Suprapubic skin (tissue), 4 donors: Measurements from ENCODE around the gene ZSWIM9. TPM values are rescaled to one million over a fixed set of nuclear protein-coding genes. Genes with fewer than 3 reads are reported as not detected.

Source experiments
- DNase-seq, 2 donors: peaks; one replicate each; pipeline ENCODE4 v3.0.0-alpha.2; 2019; ENCODE audit warnings: low spot score in 2 of 2
- H3K27ac ChIP-seq: fragments of 200-600 bp; sonication (generic); one replicate; pipeline ENCODE4 v1.5.1; 2019
- H3K27me3 ChIP-seq: fragments of 200-600 bp; sonication (generic); one replicate; pipeline ENCODE4 v1.5.1; 2019
- H3K36me3 ChIP-seq: fragments of 200-600 bp; sonication (generic); one replicate; pipeline ENCODE4 v1.5.1; 2019
- H3K4me1 ChIP-seq: fragments of 200-600 bp; sonication (generic); one replicate; pipeline ENCODE4 v1.5.1; 2019
- H3K4me3 ChIP-seq: fragments of 200-600 bp; sonication (generic); one replicate; pipeline ENCODE4 v1.5.1; 2019; ENCODE audit warnings: mild to moderate bottlenecking
- H3K9me3 ChIP-seq: fragments of 200-600 bp; sonication (generic); one replicate; pipeline ENCODE4 v1.5.1; 2019
- EP300 ChIP-seq: sonication (generic); formaldehyde crosslinking; IDR thresholded peaks from one replicate; pipeline ENCODE4 v1.6.1; 2017; ENCODE audit warnings: antibody characterized with exemption
- POLR2A ChIP-seq, 2 donors: fragments of 450-650 bp; IDR thresholded peaks; one replicate each; pipeline ENCODE4 v1.6.1; 2017; ENCODE audit warnings: antibody characterized with exemption in 2 of 2, mild to moderate bottlenecking in 2 of 2, moderate library complexity in 2 of 2
- POLR2AphosphoS5 ChIP-seq, 3 donors: sonication (generic); formaldehyde crosslinking; IDR thresholded peaks; one replicate each; pipeline ENCODE4 v1.6.1; 2017; ENCODE audit warnings: antibody characterized with exemption in 3 of 3
- WGBS: methylation state at CpG from one replicate; pipeline ENCODE4 v1.1.5; 2018; 5-methylcytosine and 5-hydroxymethylcytosine counted together
- total RNA-seq, 4 donors: library from RNA; depleted of rRNA; stranded (reverse); fragments of >200 nt; gene quantifications; one replicate each; pipeline ENCODE4 v1.1.0, GENCODE V29; 2016
- TF ChIP-seq, protein P1 (sequence below), 2 donors: fragments of 200-600 bp in 1 of 2; fragments of 450-650 bp in 1 of 2; sonication (generic) in 1 of 2; IDR thresholded peaks; one replicate each; pipeline ENCODE4 v1.5.1; 2016 to 2019; ENCODE audit warnings: antibody characterized with exemption in 2 of 2, mild to moderate bottlenecking in 1 of 2, moderate library complexity in 1 of 2

Gene ZSWIM9
- total RNA-seq, 4 donors from 2014 or later = 2.2 to 5.0 (median 4.0) TPM

DNA sequence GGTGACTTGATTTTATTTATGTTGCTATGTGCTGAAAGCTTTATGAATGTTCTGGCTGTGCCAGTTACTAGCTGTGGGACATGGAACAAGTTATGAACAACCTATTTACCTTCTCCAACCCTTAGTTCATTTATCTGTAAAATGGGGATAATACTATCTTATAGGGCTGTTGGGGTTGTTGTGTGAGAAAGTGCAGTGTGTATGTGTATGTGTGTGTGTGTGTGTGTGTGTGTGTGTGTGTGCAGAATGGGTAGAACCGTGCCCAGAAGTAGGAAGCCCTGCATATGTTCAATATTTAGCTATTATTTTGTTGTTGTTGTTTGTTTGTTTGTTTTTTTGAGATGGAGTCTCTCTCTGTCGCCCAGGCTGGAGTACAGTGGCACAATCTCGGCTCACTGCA, 20.4 kb downstream of the ZSWIM9 start:
- H3K9me3 ChIP-seq = no peaks in the 10 kb centered on the region
- H3K27me3 ChIP-seq = no peaks in the 10 kb centered on the region
- peaks cover 4% of the 10 kb centered on the region for H3K36me3 ChIP-seq
- H3K4me1 ChIP-seq = no peaks in the 10 kb centered on the region
- WGBS = 85% methylated on average over 3 of the region's 3 CpGs
- H3K4me3 ChIP-seq = no peak overlapping the region
- TF ChIP-seq POLR2A (IDR thresholded peaks at IDR 0.05) (no peak), POLR2AphosphoS5 (IDR thresholded peaks at IDR 0.05) (no peak), EP300 (no peak)
- TF ChIP-seq, protein P1, sequence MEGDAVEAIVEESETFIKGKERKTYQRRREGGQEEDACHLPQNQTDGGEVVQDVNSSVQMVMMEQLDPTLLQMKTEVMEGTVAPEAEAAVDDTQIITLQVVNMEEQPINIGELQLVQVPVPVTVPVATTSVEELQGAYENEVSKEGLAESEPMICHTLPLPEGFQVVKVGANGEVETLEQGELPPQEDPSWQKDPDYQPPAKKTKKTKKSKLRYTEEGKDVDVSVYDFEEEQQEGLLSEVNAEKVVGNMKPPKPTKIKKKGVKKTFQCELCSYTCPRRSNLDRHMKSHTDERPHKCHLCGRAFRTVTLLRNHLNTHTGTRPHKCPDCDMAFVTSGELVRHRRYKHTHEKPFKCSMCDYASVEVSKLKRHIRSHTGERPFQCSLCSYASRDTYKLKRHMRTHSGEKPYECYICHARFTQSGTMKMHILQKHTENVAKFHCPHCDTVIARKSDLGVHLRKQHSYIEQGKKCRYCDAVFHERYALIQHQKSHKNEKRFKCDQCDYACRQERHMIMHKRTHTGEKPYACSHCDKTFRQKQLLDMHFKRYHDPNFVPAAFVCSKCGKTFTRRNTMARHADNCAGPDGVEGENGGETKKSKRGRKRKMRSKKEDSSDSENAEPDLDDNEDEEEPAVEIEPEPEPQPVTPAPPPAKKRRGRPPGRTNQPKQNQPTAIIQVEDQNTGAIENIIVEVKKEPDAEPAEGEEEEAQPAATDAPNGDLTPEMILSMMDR (IDR thresholded peaks at IDR 0.05) = no peak
- no peak for DNase-seq
- no peak overlapping the region for H3K27ac ChIP-seq

- H3K27me3 ChIP-seq = no peaks in the 10 kb centered on the region
- peaks cover 4% of the 10 kb centered on the region for H3K4me1 ChIP-seq
- no peak overlapping the region for H3K4me3 ChIP-seq
- no peak overlapping the region for H3K27ac ChIP-seq
- peaks cover 4% of the 10 kb centered on the region for H3K36me3 ChIP-seq
- H3K9me3 ChIP-seq = no peaks in the 10 kb centered on the region
- TF ChIP-seq, protein P1 (IDR thresholded peaks at IDR 0.05) = no peak
- DNase-seq = no peak
- WGBS = 95% methylated on average over 5 of the region's 7 CpGs
Observed at GRCh38 chr19:48192750-48193149, 22.3 kb downstream of the ZSWIM9 start.

DNA sequence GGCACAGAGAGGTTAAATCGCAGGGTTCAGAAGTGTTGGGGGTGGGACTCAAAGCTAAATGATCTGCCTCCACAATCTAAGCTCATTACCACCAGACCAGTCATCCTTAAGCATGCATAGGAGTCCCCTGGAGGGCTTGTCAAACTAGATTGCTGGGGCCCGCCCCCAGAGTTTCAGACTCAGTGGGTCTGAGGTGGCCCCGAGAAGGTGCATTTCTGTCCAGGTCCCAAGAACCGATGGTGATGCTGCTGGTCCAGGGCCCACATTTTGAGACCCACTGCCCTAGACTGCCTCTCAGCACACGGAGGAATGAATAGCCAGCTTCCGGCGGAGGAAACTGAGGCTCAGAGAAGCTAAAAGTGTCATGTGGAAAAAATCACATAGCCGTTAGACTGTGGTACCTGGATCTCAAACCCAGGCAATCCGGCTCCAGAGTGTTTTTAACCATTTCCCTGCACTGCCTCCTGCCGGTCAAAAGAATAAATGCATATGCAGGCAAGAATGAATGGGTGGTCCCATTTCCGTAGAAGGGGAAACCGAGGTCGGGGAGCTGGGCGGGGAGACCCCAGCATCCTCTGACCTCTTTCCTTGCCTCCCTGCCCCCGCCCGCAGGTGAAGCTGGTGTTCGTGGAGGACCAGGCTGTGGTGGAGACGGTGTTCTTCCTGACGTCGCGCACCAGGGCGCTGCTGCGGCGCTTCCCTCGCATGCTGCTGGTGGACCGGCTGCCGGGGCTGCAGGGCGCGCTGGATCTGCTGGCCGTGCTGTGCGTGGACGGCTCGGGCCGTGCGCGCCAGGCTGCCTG, 23.8 kb downstream of the ZSWIM9 start:
- Histone ChIP-seq H3K4me3 (no peak overlapping the region), H3K4me1 (peaks cover 4% of the 10 kb centered on the region), H3K27ac (no peak overlapping the region), H3K36me3 (no peaks in the 10 kb centered on the region), H3K27me3 (no peaks in the 10 kb centered on the region), H3K9me3 (no peaks in the 10 kb centered on the region)
- WGBS = 63% methylated on average over 33 of the region's 36 CpGs
- DNase-seq = peak in 1 of 2 donors; percentile 73
- TF ChIP-seq, protein P1 (IDR thresholded peaks at IDR 0.05) = no peak
- no peak for TF ChIP-seq EP300
- TF ChIP-seq POLR2A (IDR thresholded peaks at IDR 0.05) = no peak
- no peak for TF ChIP-seq POLR2AphosphoS5 (IDR thresholded peaks at IDR 0.05)

DNA sequence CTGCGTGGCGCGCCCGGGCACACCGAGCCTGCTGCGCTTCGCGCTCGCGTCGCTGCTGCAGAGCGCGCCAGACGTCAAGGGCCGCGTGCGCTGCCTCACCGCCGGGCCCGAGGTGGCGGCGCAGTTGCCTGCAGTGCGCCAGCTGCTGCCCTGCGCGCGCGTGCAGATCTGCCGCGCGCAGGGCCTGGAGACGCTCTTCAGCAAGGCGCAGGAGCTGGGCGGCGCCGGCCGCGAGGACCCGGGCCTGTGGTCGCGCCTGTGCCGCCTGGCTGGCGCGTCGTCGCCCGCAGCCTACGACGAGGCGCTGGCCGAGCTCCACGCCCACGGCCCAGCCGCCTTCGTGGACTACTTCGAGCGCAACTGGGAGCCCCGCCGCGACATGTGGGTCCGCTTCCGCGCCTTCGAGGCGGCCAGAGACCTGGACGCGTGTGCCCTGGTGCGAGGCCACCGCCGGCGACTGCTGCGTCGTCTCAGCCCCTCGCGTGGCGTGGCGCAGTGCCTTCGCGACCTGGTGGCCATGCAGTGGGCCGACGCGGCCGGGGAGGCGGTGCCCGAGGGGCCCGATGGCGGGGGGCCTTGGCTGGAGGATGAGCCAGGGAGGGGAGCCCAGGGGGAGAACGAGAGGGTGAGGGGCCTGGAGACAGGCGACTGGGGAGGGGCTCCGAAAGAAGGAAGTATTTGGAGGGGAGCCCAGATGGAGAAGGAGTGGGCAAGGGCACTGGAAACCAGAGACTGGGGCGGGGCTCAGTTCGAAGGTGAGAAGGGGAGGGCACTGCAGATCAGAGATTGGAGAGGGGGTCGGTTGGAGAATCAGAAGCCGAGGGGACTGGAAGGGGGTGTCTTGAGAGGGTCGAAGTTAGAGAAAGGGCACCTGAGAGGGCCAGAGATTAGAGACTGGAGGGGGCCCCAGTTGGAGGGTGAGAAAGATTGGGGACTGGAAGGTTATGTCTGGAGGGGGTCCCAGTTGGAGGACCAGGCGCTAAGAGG, 24.7 kb downstream of the ZSWIM9 start:
- no peaks in the 10 kb centered on the region for H3K9me3 ChIP-seq
- no peak overlapping the region for H3K27ac ChIP-seq
- TF ChIP-seq, protein P1 (IDR thresholded peaks at IDR 0.05) = no peak
- no peak for TF ChIP-seq POLR2A (IDR thresholded peaks at IDR 0.05)
- no peak for TF ChIP-seq EP300
- no peak for TF ChIP-seq POLR2AphosphoS5 (IDR thresholded peaks at IDR 0.05)
- no peak for DNase-seq
- 72% methylated on average over 46 of the region's 95 CpGs for WGBS
- peaks cover 4% of the 10 kb centered on the region for H3K4me1 ChIP-seq
- H3K36me3 ChIP-seq = no peaks in the 10 kb centered on the region
- H3K27me3 ChIP-seq = no peaks in the 10 kb centered on the region
- no peak overlapping the region for H3K4me3 ChIP-seq

GRCh38 chr19:48196321-48196763, 25.9 kb downstream of the ZSWIM9 start:
- Histone ChIP-seq H3K9me3 (no peaks in the 10 kb centered on the region), H3K36me3 (no peaks in the 10 kb centered on the region), H3K4me3 (no peak overlapping the region), H3K4me1 (peaks cover 4% of the 10 kb centered on the region), H3K27me3 (no peaks in the 10 kb centered on the region), H3K27ac (no peak overlapping the region)
- no peak for DNase-seq
- TF ChIP-seq POLR2AphosphoS5 (IDR thresholded peaks at IDR 0.05) = no peak
- no peak for TF ChIP-seq POLR2A (IDR thresholded peaks at IDR 0.05)
- TF ChIP-seq, protein P1 (IDR thresholded peaks at IDR 0.05) = no peak
- TF ChIP-seq EP300 = no peak
- WGBS = 75% methylated on average over 13 of the region's 23 CpGs
